Activated naive CD4-positive, alpha-beta T cell treated with anti-CD3 and anti-CD28 coated beads for 36 hours (primary cell): ENCODE results near the gene DPYSL4. TPM values are rescaled to one million over a fixed set of nuclear protein-coding genes. Genes with fewer than 3 reads are reported as not detected.

Experiments used
- CTCF ChIA-PET: fragments of 350-600 bp; sonication (Branson Sonifier 250); formaldehyde crosslinking; loops from one replicate; lab custom pipeline; 2021; ENCODE audit warnings: antibody characterized with exemption; lab: Charles Lee
- DNase-seq: peaks from one replicate; pipeline ENCODE4 v3.0.0-alpha.2; 2020
- H3K27ac Mint-ChIP-seq: one replicate; pipeline ENCODE4 v1.8.0; 2021; ENCODE audit warnings: mild to moderate bottlenecking, mixed read lengths
- H3K27me3 Mint-ChIP-seq: one replicate; pipeline ENCODE4 v1.8.0; 2021; ENCODE audit warnings: low read depth, mixed read lengths
- H3K36me3 Mint-ChIP-seq: one replicate; pipeline ENCODE4 v1.8.0; 2021; ENCODE audit warnings: low read depth, mixed read lengths
- H3K4me1 Mint-ChIP-seq: one replicate; pipeline ENCODE4 v1.8.0; 2021; ENCODE audit warnings: low read depth, mixed read lengths
- H3K4me3 Mint-ChIP-seq: one replicate; pipeline ENCODE4 v1.8.0; 2021; ENCODE audit warnings: mild to moderate bottlenecking, moderate library complexity, mixed read lengths
- H3K9me3 Mint-ChIP-seq: one replicate; pipeline ENCODE4 v1.8.0; 2021; ENCODE audit warnings: mixed read lengths
- intact Hi-C: fragments of 100-400 bp; cut with micrococcal nuclease; formaldehyde crosslinking; loops from one replicate; pipeline ENCODE4 v1.15.1; 2023
- total RNA-seq, 2 experiments: library from RNA; stranded (reverse); gene quantifications; one replicate each; pipeline ENCODE4 v1.2.3, GENCODE V29; 2021

DPYSL4 gene
- total RNA-seq, 2 experiments from 2014 or later: 10.8 to 14.1 TPM

- DNase-seq: no peak
- CTCF ChIA-PET: no interaction called here
- H3K4me3 Mint-ChIP-seq: no peak overlapping the region
- H3K27me3 Mint-ChIP-seq: no peaks in the 10 kb centered on the region
- H3K9me3 Mint-ChIP-seq: no peaks in the 10 kb centered on the region
- H3K4me1 Mint-ChIP-seq: no peaks in the 10 kb centered on the region
- intact Hi-C loops: no loop called here
- H3K27ac Mint-ChIP-seq: no peak overlapping the region
- H3K36me3 Mint-ChIP-seq: no peaks in the 10 kb centered on the region
Observed at GRCh38 chr10:132198068-132198370, 11.3 kb downstream of the DPYSL4 start.

GRCh38 chr10:132198381-132199181, 11.8 kb downstream of the DPYSL4 start:
- no peaks in the 10 kb centered on the region for H3K36me3 Mint-ChIP-seq
- H3K4me1 Mint-ChIP-seq: no peaks in the 10 kb centered on the region
- no peak for DNase-seq
- no peak overlapping the region for H3K27ac Mint-ChIP-seq
- H3K4me3 Mint-ChIP-seq: no peak overlapping the region
- no peaks in the 10 kb centered on the region for H3K27me3 Mint-ChIP-seq
- intact Hi-C loops: no loop called here
- CTCF ChIA-PET: no interaction called here
- H3K9me3 Mint-ChIP-seq: no peaks in the 10 kb centered on the region

GRCh38 chr10:132199268-132199853, 12.6 kb downstream of the DPYSL4 start:
- H3K9me3 Mint-ChIP-seq: no peaks in the 10 kb centered on the region
- no peak for DNase-seq

DNA sequence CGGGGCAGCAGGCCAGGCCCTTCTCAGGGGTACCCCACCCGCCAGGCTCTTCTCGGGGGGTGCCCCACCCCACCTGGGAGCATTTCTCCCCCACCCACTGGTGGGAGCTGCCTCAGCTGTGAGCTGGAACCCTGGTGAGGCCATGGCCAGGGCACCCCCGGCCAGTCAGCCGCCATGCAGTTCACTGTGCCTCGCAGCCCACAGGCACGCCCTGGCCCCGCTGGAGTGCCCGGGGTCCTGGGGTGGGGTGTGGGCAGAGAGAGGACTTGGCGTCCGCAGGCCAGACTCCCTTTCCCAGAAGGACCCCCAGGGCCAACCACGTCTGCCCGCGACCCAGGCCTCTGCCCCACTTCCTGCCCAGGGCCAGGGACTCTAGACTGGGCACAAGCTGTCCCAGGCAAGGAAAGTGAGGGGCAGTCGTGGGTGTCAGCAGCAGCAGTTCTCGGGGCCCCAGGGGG, 13.1 kb downstream of the DPYSL4 start:
- Mint-ChIP-seq H3K4me1 (no peaks in the 10 kb centered on the region), H3K36me3 (no peaks in the 10 kb centered on the region), H3K27me3 (no peaks in the 10 kb centered on the region), H3K4me3 (no peak overlapping the region), H3K27ac (no peak overlapping the region), H3K9me3 (no peaks in the 10 kb centered on the region)
- no peak for DNase-seq
- intact Hi-C loops: no loop called here
- CTCF ChIA-PET: no interaction called here

More at GRCh38 chr10:132199268-132199853, 12.6 kb downstream of the DPYSL4 start:
- no peaks in the 10 kb centered on the region for H3K4me1 Mint-ChIP-seq
- no peaks in the 10 kb centered on the region for H3K27me3 Mint-ChIP-seq
- H3K36me3 Mint-ChIP-seq: no peaks in the 10 kb centered on the region
- no peak overlapping the region for H3K4me3 Mint-ChIP-seq
- intact Hi-C loops: no loop called here
- CTCF ChIA-PET: no interaction called here
- H3K27ac Mint-ChIP-seq: no peak overlapping the region

DNA sequence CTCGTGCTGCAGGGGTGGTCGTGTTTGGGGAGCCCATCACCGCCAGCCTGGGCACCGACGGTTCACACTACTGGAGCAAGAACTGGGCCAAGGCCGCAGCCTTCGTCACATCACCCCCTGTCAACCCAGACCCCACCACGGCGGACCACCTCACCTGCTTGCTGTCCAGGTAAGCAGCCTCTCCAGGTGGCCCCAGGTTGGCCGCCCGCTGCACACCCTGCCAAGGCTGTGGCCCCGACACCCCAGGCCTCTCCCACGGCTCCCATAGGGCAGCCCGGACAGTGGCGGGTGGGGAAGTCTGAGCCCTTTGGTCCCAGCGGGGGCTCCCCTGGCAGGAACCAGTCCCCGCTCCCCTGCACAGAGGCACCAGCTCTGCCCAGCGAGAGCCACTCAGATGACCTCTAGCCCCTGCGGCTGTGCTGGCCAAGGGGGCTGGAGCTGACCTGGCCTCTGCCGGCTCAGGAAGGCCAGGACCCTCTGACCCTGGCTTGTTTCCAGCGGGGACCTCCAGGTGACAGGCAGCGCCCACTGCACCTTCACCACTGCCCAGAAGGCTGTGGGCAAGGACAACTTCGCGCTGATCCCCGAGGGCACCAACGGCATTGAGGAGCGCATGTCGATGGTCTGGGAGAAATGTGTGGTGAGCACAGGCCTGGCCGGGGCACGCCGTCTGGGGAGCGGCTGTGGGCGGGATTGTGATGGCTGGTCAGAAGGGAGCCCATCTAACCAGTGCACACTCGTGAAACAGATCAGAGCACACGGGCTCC, 13.8 kb downstream of the DPYSL4 start:
- Mint-ChIP-seq H3K27me3 (no peaks in the 10 kb centered on the region), H3K9me3 (no peaks in the 10 kb centered on the region), H3K4me1 (no peaks in the 10 kb centered on the region), H3K4me3 (no peak overlapping the region), H3K36me3 (no peaks in the 10 kb centered on the region), H3K27ac (no peak overlapping the region)
- no peak for DNase-seq
- CTCF ChIA-PET: no interaction called here
- intact Hi-C loops: no loop called here

- no peaks in the 10 kb centered on the region for H3K36me3 Mint-ChIP-seq
- no peak overlapping the region for H3K27ac Mint-ChIP-seq
- no peaks in the 10 kb centered on the region for H3K27me3 Mint-ChIP-seq
- intact Hi-C loops: no loop called here
- H3K4me1 Mint-ChIP-seq: no peaks in the 10 kb centered on the region
- H3K9me3 Mint-ChIP-seq: no peaks in the 10 kb centered on the region
- CTCF ChIA-PET: no interaction called here
- DNase-seq: no peak
- H3K4me3 Mint-ChIP-seq: no peak overlapping the region
Observed at GRCh38 chr10:132201111-132201969, 14.6 kb downstream of the DPYSL4 start.

- Mint-ChIP-seq H3K4me1 (no peaks in the 10 kb centered on the region), H3K9me3 (no peaks in the 10 kb centered on the region), H3K27me3 (no peaks in the 10 kb centered on the region), H3K36me3 (no peaks in the 10 kb centered on the region), H3K27ac (no peak overlapping the region), H3K4me3 (no peak overlapping the region)
- intact Hi-C loops: no loop called here
- no peak for DNase-seq
- CTCF ChIA-PET: no interaction called here
Observed at GRCh38 chr10:132202070-132202970, 15.6 kb downstream of the DPYSL4 start.

- no peaks in the 10 kb centered on the region for H3K27me3 Mint-ChIP-seq
- DNase-seq: no peak
- H3K36me3 Mint-ChIP-seq: no peaks in the 10 kb centered on the region
- H3K4me1 Mint-ChIP-seq: no peaks in the 10 kb centered on the region
- no peak overlapping the region for H3K4me3 Mint-ChIP-seq
- CTCF ChIA-PET: no interaction called here
- H3K9me3 Mint-ChIP-seq: no peaks in the 10 kb centered on the region
- no peak overlapping the region for H3K27ac Mint-ChIP-seq
- intact Hi-C loops: no loop called here
Observed at GRCh38 chr10:132203256-132204077, 16.7 kb downstream of the DPYSL4 start.

DNA sequence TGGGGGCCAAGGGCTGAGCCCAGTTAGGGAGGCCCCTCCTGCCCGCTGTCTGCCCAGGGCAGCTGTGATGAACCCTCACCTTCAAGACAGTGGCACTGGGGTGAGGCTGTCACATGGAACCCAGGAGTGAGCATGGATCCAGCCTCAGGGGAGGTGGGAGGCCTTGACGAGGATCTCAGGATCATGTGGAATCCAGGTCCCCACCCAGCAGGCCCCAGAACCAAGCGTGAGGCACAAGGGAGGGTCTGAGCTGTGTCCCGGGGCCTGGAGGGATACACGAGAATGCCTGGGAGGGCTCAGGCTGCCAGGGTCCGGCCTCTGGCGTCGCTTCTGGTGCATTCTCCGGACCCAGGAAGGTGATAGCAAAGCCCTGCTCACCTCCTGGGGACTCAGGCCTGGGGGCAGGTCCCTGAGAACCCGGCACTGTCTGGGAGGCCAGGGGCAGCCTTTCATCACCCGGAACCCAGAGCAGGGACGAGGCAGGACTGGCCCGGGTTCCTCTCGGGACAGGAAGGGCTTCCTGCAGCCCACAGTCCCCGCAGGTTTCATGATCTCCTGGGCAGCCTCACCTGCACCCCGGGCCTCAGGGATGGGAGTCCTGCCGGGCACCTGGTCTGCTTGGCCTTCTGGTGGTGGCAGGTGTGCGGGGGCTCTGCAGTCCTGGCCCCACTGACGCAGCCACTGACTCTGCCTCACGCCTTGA, 17.5 kb downstream of the DPYSL4 start:
- no peak for DNase-seq
- no peaks in the 10 kb centered on the region for H3K36me3 Mint-ChIP-seq
- H3K27me3 Mint-ChIP-seq: no peaks in the 10 kb centered on the region
- intact Hi-C loops: no loop called here
- H3K27ac Mint-ChIP-seq: no peak overlapping the region
- H3K4me3 Mint-ChIP-seq: no peak overlapping the region
- CTCF ChIA-PET: no interaction called here
- H3K9me3 Mint-ChIP-seq: no peaks in the 10 kb centered on the region
- no peaks in the 10 kb centered on the region for H3K4me1 Mint-ChIP-seq

GRCh38 chr10:132204781-132205473, 18.2 kb downstream of the DPYSL4 start:
- H3K9me3 Mint-ChIP-seq: no peaks in the 10 kb centered on the region
- intact Hi-C loops: no loop called here
- H3K36me3 Mint-ChIP-seq: no peaks in the 10 kb centered on the region
- CTCF ChIA-PET: no interaction called here
- H3K27ac Mint-ChIP-seq: no peak overlapping the region
- H3K4me1 Mint-ChIP-seq: no peaks in the 10 kb centered on the region
- DNase-seq: no peak
- H3K4me3 Mint-ChIP-seq: no peak overlapping the region
- H3K27me3 Mint-ChIP-seq: no peaks in the 10 kb centered on the region
